NCI-H2029 treated with DMSO at 0.1 percent for 48 hours (cell line): ENCODE data around the gene ZMYND8.
"Not testable (repeated sequence)": the region's sequence is repeated elsewhere in the genome, so short reads cannot be mapped to it uniquely, and the experiment has no call there.

Experiments
- DNase-seq: peaks from one replicate; lab custom pipeline; 2025; lab: John Stamatoyannopoulos, UW

Gene ZMYND8

DNA sequence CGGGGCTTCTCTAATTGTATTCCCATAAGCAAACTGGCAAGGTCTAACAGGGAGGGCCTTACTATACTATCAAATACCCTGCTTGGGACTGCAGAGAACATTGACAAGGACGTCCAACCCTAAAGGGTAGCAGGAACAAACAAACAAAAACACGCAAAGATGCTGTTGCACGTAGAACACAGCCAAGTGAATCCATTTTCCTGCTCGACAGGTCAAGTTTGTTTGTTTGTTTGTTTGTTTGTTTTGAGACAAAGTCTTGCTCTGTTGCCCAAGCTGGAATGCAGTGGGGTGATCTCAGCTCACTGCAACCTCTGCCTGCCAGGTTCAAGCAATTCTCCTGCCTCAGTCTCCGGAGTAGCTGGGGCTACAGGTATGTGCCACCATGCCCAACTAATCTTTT, 91.3 kb downstream of the ZMYND8 start:
- no peak for DNase-seq

DNA sequence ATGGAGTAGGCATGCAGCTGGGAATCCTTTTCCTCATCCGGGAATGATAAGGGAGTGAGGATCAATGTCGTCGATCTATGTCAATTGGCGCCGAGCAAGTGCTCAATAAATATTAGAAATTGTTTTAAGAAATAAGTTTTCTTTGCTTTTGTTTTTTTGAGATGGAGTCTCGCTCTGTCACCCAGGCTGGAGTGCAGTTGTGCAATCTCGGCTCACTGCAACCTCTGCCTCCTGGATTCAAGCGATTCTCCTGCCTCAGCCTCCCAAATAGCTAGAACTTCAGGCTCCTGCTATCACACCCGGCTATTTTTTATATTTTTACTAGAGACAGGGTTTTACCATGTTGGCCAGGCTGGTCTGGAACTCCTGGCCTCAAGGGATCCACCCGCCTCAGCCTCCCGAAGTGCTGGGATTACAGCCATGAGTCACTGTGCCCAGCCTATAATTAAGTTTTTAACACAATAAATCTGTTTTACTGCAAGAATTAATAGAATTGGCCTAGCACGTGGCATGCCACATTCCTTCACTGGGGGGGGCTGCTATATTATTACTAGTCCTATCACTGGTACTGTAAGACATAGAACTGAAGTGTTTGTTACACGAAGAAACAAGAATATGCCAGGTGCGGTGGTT, 92.2 kb downstream of the ZMYND8 start:
- DNase-seq, result not testable (repeated sequence)

DNA sequence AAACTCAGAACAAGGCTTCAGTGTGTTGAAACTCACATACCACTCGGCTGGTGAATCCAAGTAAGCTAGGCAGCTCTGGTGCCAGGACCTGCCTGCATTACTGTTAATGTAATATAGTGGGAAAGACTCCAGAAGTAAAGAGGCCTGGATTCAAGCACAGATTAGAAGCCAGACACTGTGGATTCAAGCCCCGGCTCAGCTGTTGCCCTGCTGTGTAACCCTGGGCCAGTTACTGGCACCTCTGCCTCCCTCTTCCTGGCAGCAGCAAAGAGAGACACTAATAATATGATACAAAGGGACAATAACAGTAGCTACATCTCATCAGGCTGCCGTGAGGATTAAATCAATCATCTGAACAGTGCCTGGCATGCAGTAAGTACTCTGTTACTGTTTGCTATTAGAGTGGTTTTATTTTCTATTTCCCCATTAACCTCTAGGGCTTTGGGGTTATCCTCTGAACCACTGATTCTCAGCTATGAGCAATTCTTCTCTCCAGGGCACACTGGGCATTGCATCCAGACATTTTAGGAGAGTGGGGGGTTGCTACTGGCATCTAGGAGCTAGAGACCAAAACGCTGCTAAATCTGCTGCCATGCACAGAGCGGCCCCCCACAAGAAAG, 92.9 kb downstream of the ZMYND8 start:
- no peak for DNase-seq

DNA sequence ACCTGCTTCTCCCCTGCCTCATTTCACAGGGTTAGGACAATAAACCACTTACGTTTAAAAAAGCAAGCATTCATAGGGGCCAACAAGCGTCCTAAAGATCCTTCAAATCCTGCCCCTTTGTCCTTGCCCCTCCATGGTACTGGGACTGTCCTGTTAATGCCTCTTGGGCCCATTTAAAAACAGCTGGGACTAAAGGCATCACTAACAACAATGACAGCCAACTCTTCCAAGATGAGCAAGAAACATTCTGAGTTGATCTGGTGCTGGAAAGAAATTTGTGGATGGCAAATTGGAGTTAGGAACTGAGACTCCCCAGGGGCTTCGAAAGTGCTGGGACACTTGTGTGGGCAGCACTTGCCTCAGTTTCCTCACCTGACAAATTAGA, 93.4 kb downstream of the ZMYND8 start:
- no peak for DNase-seq

DNA sequence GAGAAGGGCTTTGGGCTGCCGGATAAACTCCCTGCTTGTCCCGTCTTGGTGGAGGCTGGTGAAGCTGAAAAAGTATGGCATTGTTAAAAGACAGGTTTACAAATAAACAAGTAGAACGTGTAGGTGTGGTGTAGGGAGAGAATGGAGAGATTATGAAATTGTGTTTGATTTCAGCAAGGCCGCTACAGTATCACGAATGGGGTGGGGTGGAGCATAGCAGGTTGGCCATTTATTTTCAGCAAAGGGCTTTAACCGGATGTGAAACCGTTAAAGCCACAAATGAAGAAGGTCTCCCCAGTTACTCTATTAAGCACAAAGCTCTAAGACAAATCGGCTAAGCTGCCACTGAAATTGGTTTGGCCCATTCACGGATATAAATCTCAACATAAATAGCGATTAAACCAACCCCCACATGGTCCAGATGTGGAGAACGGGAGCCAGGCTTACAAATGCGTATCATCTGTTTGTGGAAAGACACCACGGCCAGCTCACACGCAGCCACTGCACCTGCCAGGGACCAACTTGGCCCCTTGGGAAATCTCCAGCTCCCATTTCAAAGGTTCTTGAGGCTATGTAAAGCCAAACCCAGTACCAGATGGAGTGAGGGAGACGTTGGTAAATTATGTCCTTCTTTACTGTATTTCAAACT, 94.0 kb downstream of the ZMYND8 start:
- DNase-seq, result no peak

DNA sequence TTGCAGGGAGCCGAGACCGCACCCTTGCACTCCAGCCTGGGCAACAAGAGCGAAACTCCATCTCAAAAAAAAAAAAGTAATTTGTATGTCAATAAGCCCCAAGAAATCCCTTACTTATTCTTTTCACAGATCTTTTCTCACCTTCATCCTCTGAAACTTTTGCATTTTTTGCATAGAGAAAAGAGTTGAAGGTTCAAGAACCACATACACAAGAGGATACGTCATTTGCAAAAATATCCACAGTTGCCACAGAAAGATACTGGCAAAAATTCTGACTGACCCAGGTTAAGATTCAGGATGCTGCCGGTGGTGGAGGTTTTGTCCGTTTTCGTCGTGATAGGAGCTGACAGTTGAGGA, 94.5 kb downstream of the ZMYND8 start:
- no peak for DNase-seq

DNA sequence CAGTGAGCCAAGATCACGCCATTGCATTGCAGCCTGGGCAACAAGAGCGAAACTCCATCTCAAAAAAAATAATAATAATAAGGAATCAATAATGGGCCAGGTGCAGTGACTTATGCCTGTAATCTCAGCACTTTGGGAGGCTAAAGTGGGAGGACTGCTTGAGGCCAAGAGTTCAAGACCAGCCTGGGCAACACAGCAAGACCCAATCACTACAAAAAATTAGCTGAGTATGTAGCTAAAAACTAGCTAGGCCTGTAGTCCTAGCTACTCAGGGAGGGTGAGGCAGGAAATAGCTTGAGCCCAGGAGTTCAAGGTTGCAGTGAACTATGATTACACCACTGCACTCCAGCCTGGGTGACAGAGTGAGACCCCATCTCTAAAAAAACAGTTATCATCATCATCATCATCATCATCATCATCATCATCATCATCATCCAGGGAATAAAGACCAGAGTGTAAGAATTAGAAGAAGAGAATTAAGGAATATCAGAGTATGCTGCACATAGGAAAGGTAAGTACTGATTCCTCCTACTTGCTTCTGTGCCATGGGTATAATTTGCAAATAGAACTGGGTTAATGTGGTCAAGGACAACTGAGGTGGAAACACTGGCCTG, 95.2 kb downstream of the ZMYND8 start:
- DNase-seq, result not testable (repeated sequence)

DNA sequence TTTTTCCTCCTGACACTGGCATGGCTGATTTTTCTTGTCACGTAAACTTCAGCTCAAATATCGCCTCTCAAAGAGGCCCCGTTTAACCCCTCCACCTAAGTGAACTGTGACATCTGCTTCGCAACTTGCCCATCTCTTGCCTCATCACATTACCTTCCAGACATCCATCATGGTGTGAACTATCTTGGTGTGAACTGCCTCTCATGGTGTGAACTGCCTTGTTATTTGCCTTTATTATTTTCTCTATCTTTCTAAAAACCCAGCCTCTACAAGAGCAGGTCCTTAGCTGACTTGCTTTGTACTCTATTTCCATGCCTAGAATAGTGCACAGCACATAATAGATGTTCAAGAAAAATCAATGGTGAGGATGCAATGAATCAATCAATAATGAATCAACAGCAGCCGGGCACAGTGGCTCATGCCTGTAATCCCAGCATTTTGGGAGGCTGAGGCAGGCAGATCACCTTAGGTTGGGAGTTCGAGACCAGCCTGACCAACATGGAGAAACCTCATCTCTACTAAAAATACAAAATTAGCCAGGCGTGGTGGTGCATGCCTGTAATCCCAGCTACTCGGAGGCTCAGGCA, 95.9 kb downstream of the ZMYND8 start:
- DNase-seq, result not testable (repeated sequence)

DNA sequence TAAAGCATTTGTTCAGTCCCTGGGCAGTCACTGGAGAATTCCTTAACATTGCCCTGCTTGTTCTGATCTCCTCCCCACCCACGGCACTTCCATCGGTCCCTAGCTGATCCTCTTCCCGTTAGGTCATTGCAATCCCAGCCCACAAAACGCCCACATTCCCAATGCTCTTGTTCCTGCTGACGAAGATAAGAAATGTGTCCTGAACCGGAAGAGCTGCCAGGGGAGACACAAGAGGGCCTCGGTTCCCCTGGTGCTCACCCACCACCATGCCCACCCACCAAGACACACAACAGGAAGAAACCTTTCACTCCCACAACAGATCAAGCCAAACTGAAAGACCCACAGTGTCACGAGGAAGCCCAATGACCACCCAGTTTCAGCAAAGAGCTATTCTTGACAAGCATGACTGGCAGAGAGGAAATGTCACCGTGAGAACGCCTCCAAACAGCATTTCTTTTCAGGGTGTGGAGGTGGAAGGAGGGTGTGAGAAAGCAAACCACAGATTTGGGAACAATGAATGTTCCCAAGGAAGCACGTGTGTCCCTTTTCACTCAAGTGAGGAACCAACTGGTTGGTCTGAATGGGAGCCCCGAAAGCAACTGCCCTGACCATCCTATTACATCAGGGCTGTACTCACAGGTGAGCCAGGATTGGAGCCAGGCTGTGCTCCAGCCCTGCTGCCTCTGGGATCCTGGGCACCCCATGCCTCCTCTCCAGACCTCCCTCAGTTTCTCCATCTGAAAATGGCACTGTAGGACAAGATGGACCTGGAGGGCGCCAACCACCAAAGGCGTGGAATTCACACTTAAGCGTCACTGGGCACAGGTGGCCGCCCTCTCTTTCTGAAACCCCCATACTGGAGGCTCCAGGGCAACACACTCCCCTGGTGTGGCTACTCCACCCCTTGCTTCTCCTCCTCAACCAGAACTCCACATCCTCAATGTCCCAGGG, 97.5 kb downstream of the ZMYND8 start:
- DNase-seq, result no peak

DNA sequence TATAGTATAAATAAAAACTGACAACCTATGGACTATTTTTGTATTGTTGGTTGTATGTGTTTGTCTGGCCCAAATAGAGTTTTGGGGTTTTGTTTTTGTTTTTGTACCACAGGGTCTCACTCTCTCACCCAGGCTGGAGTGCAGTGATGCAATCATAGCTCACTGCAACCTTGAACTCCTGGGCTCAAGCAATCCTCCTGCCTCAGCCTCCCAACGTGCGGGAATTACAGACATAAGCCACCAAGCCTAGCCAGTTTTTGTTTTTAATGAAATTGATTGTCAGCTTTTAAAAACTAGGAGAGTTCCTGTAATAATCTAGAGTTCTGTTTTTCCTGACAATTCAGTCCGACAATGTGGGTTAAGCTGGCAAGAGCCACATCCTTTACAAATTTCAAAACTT, 98.7 kb downstream of the ZMYND8 start:
- DNase-seq, result no peak

DNA sequence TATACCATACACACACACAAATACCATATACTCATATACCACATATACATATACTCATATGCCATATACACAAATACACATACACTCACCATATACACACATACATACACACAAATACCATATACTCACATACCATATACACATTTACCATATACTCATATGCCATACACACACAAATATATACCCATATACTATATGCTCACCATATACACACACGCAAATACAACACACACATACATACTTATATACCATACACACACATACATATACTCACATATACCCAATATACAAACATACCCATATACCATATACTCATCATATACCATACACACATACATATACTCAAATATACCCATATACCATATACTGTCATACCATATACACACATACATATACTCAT, 99.2 kb downstream of the ZMYND8 start:
- DNase-seq, result no peak

DNA sequence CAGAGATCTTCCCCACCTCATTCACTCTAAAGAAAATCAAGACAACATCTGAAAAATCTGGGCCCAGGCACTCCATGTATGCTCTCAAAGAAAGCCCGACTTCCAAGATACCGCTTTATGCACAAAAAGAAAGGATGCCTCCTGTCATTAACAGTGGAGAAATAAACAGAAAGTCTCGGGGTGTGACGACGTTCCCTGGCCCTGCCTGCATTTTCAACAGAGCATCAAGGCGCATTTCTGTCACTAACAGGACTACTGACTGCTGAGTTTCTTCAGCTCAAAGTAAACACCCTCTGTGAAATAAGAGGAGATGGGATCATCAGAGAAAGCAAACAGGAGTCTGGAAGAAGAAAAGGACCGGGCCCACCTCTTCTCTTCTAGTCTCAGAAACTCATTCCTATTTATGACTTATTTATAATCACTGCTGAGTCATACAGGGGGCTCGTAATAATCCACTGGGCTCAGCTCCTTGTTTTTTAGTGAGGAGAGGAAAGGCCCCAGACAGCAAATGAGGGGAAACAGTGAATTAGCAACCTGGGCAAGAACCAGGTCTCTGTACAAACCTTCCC, 99.7 kb downstream of the ZMYND8 start:
- no peak for DNase-seq

DNA sequence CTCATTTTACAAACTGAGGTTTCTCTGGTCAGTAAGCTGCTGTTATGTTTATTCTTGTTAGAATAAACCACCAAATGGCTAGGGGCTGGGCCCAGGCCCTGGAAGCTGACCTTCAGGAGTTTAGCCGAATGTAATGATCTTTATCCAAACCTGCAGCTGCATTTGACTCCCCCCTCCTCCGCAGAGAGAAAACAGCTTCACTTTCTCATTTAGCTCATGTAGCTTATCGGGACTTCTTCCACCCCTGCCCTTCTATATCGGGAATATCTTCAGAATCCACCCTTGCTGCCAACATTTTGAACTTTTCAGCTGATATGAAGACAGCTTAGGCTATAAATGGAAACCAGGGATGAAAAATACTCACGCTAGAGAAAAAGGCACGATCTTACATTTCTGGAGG, 102.6 kb downstream of the ZMYND8 start:
- no peak for DNase-seq

DNA sequence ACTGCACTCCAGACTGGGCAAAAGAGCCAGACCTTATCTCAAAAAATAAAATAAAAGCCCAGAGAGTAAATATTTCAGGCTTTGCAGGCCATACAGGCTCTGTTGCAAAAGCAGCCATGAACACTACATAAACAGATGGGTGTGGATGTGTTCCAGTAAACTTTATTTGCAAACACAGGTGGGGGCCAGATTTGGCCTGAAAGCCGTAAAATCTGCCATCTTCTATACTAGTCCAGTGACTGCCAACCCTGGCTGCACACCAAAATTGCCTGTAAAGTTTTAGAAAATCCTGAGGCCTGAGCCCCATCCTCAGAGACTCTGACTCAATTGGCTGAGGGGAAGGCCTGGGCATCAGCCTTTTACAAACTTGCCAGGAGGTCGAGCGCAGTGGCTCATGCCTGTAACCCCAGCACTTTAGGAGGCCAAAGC, 103.6 kb downstream of the ZMYND8 start:
- DNase-seq, result no peak

DNA sequence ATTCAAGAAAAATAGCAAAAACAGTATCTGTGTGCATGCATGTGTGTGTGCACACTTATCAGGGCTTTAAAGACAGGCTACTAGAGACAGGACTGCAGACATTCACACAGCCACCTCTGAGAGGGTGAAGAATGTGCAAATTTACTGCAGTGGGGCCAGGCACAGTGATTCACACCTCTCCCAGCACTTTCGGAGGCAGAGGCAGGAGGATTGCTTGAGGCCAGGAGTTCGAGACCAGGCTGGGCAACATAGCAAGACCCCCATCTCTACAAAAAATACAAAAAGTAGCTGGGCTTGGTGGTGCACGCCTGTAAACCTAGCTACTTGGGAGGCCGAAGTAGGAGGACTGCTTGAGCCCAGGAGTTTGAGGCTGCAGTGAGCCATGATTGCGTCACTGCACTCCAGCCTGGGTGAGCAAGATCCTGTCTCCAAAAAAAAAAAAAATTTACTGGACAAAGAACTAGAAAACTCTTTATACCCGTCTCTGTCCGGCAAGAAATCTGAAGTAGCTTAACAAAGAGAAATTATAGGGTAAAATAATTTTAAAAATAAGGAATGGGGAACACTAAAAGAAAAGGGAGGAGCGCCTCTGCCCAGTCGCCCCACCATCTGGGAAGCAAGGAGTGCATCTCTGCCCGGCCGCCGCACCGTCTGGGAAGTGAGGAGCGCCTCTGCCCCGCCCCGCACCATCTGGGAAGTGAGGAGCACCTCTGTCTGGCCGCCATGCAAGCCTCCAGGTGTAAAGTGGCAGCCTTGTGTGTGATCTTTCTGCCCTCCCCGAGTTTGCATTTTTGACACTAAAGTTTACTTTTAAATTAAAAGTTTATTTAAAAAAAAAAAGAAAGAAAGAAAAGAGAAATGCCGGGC, 105.1 kb downstream of the ZMYND8 start:
- DNase-seq, result no peak

DNA sequence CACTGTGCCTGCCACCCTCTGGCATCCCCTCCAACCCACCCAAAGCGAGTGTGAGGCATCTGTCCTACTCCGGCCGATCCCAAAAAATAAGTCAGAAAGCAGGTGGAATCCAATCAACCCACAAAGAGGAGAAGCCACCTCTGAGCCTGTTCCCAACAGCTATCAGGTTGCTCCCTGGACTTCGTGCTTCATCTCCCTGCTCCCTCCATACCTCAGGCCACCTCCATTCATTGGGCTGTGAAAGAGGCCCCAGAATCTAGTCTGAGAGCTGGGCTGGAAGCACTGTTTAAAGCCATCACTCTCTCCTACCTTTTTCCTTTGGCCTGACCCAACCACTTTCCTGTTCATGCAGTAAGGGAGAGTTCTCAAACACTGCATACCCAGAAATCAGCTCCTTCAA, 106.1 kb downstream of the ZMYND8 start:
- DNase-seq, result no peak

DNA sequence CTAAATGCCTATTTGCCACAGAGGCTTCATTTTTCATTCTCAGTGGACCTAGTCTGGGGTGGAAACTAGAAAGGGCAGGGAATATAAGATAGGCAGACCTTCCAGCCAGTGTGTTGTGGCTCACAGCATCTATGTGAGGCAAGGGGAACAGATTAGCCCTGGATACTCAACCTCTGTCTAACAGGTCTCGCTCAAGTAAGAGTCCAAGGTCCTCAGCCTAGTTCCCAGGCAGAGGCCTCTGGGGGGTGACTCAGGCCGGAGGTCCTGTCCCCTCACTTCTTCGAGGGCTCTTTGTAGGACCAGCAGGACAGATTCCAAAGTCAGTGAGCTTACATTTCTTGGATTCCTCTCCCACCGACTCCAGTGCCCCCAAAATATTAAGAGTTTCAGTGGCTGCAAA, 106.6 kb downstream of the ZMYND8 start:
- DNase-seq, result no peak

DNA sequence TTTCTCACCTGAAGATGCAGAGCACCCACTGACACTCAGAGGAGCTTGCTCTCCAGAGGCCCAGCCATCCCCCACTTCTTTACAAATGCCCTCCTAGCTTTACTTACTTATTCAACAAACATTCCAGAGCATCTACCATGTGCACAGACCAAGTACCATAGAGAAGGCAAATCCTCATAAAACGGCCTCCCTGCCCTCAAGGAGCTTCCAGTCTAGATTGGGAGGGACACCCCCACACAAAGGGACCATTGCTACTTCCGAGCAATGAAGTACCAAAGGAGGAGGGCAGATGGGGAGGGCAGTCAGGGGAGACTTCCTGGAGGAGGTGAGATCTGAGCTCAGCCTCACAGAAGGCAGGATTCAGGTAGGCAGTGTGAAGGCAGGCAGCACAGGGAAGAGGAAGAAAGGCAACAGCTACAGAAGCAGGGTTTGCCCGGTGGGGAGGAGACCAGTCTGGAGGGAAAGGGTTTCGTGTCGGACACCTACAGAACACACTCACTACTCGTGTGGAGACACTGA, 108.0 kb downstream of the ZMYND8 start:
- DNase-seq, result no peak

DNA sequence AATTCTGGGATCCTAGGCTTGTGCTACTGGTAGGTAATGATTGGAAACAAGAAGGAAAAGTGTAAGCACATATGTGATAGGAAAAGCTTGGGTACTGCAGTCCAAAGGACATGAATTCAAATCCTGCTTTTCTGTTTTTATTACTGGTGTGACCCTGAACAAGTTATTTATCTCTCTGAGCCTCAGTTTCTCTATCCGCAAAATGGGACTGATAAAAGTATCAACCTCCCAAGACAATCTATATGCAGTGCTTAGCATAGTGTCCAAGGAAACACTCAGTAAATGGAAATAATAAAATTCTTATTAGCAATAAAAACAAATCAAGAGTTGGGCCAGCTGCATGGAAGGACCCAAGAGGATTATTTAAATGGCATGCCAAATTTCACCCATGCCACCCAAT, 108.5 kb downstream of the ZMYND8 start:
- DNase-seq, result no peak

DNA sequence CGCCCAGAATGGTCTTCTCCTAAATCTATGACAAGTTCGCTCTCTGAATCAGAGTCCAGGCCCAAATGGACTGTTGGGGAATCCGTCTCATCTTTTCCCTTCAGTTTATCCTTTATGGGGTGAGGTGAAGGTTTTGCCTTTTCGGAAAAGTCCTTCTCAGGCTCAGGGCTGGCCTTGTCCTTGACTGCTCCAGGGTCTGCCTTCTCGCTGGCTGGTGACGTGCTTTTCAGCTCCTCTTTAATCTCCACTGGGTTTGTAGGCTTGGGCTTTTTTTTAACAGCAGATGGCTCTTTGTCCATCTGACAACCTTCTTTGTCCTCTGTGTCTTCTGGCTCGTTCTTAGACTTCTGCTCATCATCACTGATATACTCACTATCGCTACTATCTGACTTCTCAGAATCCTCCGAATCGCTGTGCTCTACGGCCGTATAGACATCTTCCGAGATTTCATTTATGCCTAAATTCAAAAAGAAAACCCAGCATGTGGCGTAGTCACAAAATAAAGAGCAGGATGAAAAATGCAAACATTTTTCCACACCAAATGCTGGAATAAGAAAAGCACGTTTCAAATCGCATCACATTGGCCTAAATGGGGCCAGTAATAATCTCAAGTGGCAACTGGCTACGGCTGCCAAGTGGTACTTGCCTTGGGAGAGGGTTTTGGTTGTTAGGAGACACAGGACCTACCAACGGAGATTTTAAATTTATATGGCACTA, 110.3 kb downstream of the ZMYND8 start:
- DNase-seq, result no peak
